Measurements from ENCODE around the gene BCAS1.

- TF ChIP-seq CTCF (IDR thresholded peaks at IDR 0.05), result no peak
- no peak for TF ChIP-seq POLR2A (IDR thresholded peaks at IDR 0.05)
- TF ChIP-seq POLR2AphosphoS5 (IDR thresholded peaks at IDR 0.05), result no peak
These were observed 28.4 kb downstream of the BCAS1 start for GRCh38 chr20:54042021-54042420.

Measured in prostate gland (tissue), 2 donors.